ENCODE results near the gene CCM2. TPM values are rescaled to one million over a fixed set of nuclear protein-coding genes. Genes with fewer than 3 reads are reported as not detected.

The CCM2 gene
- total RNA-seq, 4 donors from 2014 or later, result 41.1 to 46.3 (median 44.0) TPM

DNA sequence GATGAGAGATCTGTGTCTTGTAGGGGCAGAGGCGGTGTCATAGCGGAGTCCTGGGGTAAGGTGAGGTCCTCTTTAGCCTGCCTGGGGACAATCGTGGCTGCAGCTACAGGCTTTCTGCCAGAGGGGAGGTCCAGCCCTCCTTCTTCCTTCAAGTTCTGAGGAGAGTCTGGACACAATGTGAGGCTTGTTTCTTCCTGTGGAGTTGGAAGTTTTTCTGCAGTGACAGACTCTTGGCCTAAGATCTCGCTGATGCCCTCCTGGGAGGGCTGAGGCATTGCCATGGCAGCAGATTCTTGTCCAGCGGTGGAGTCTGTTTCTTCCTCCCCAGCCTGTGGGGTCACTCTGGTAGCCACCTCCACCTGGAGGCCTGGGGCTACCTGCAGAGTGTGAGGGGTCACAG is 84.3 kb downstream of the CCM2 start:
- Histone ChIP-seq H3K36me3 (peaks cover 0 to 53% (median 0%) of the 10 kb centered on the region in 3 donors), H3K9me3 (no peaks in the 10 kb centered on the region), H3K4me3 (no peak overlapping the region), H3K27ac (peak overlapping the region in 2 of 4 donors; percentile 64 to 67), H3K4me1 (peaks cover 0 to 42% (median 13%) of the 10 kb centered on the region in 4 donors), H3K27me3 (no peaks in the 10 kb centered on the region)
- WGBS, 2 donors, result 35 to 52% methylated on average over 3 to 5 of the region's 5 CpGs
- TF ChIP-seq, protein P1, sequence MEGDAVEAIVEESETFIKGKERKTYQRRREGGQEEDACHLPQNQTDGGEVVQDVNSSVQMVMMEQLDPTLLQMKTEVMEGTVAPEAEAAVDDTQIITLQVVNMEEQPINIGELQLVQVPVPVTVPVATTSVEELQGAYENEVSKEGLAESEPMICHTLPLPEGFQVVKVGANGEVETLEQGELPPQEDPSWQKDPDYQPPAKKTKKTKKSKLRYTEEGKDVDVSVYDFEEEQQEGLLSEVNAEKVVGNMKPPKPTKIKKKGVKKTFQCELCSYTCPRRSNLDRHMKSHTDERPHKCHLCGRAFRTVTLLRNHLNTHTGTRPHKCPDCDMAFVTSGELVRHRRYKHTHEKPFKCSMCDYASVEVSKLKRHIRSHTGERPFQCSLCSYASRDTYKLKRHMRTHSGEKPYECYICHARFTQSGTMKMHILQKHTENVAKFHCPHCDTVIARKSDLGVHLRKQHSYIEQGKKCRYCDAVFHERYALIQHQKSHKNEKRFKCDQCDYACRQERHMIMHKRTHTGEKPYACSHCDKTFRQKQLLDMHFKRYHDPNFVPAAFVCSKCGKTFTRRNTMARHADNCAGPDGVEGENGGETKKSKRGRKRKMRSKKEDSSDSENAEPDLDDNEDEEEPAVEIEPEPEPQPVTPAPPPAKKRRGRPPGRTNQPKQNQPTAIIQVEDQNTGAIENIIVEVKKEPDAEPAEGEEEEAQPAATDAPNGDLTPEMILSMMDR (IDR thresholded peaks at IDR 0.05), result no peak
- TF ChIP-seq EP300 (IDR thresholded peaks at IDR 0.05), result no peak
- TF ChIP-seq POLR2A (IDR thresholded peaks at IDR 0.05), result no peak
- DNase-seq (ENCODE audit: low spot score in 2 of 2), result no peak

DNA sequence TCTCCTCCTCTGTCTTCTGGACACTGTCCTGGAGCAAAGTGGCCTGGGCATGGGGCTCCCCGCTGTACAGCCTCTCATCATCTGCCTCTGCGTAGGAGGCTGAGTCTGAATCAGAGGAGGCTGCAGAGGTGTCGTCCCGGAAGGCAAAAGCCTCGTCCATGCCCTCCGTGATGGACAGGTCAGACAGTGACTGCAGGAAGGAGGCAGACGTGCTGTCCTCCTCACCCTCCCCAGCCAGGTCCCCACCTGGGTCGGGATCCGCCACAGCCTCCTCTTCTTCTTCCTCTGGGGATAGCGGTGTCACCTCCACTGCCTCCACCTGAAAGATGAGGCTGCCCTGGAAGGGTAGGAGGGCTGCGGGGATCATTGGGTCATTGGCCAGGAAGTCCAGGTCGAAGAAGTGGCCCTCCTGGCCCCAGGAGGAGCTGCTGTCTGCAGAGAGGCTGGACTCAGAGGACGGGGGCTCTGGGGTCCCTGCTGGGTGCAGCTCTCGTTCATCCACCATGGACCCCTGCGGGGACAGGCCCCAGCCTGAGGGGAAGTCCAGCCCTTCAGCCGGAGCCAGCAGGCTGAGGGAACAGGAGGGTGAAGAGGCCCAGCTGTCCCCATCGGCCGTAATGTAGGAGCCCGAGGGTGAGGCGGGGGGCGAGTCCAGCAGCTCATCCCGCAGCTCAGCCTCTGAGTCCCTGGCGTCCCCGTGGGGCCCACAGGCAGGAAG is 85.1 kb downstream of the CCM2 start:
- whole genome bisulfite sequencing, 2 donors, result 61 to 72% methylated on average over 15 to 24 of the region's 24 CpGs
- DNase-seq (ENCODE audit: low spot score in 2 of 2), result no peak
- TF ChIP-seq EP300 (IDR thresholded peaks at IDR 0.05) (no peak), POLR2A (IDR thresholded peaks at IDR 0.05) (no peak)
- TF ChIP-seq, protein P1 (IDR thresholded peaks at IDR 0.05), result no peak
- peaks cover 0 to 47% (median 15%) of the 10 kb centered on the region in 4 donors for H3K4me1 ChIP-seq
- H3K27me3 ChIP-seq, result no peaks in the 10 kb centered on the region
- no peak overlapping the region for H3K4me3 ChIP-seq
- H3K9me3 ChIP-seq, result no peaks in the 10 kb centered on the region
- peaks cover 0 to 50% (median 0%) of the 10 kb centered on the region in 3 donors for H3K36me3 ChIP-seq
- peak overlapping the region in 2 of 4 donors; percentile 64 to 67 for H3K27ac ChIP-seq

DNA sequence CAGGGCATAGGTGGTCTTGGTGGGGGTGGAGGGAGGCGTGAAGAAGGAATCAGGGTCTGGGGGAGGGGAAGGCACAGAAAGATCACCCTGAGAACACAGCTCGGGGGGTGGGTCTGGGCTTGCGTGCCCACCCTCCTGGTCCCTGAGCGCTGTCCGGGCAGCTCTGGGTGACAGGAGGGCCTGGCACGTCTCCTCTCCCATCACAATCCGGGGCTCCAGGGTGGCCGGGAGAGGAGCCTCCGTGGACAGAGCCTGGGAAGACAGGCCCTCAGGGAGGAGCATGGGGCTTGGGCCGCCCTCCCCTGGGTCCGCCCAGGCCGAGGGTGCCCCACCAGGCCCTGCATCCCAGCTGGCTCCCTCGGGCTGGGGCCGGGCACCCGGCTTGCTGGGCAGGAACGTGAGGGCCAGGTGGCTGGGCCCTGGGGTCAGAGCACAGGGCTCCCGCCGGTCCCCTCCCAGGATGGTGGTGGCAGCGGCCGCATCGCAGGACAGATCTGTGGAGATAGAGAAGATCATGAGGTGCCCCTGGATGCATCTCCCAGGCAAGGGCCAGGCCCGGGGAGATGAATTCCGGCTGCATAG is 85.7 kb downstream of the CCM2 start:
- no peak overlapping the region for H3K4me3 ChIP-seq
- H3K27ac ChIP-seq, result peak overlapping the region in 1 of 4 donors; percentile 67
- no peak for DNase-seq (ENCODE audit: low spot score in 2 of 2)
- H3K4me1 ChIP-seq, result peaks cover 0 to 47% (median 15%) of the 10 kb centered on the region in 4 donors
- peaks cover 0 to 43% (median 0%) of the 10 kb centered on the region in 3 donors for H3K36me3 ChIP-seq
- WGBS, 2 donors, result 81 to 82% methylated on average over 16 to 22 of the region's 23 CpGs
- TF ChIP-seq EP300 (IDR thresholded peaks at IDR 0.05), result no peak
- no peaks in the 10 kb centered on the region for H3K9me3 ChIP-seq
- H3K27me3 ChIP-seq, result no peaks in the 10 kb centered on the region

DNA sequence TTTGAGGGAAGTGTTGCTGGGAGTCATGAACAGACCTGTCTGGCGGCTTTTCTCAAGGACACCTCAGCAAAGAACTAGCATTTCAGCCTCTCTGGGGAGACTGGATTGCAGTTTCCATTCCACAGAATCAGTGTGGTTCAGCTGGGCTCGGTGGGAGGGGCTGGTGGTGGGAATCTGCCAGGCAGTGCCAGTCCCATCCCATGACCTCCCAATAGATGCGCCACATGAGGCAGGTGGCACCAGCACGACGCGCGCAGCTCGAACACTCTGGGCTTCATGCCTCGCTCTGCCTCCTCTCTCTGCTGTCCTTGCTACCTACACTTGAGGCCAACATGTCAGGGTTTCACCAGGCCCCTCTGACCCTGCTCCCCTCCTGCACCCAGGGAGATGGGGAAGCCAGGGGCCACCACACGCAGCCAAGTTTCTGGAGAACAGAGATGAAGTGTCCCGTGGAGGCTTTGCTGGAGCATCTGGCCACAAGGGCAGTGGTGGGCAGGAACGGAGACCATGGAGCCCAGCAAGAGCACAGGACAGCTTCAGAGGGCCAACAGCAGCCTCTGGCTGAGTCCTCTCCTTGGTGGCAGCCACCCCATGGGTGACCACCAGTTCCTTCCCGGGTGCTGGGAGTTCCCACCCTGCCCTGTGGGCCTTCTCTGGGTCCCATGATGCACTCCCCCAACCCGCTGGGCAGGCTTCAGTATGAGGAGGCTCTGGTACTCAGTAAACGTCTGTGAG is 86.5 kb downstream of the CCM2 start:
- DNase-seq (ENCODE audit: low spot score in 2 of 2), result no peak
- H3K4me3 ChIP-seq, result no peak overlapping the region
- H3K9me3 ChIP-seq, result no peaks in the 10 kb centered on the region
- WGBS, 2 donors, result 85 to 97% methylated on average over 10 to 15 of the region's 15 CpGs
- no peak overlapping the region for H3K27ac ChIP-seq
- TF ChIP-seq, protein P1 (IDR thresholded peaks at IDR 0.05), result no peak
- TF ChIP-seq POLR2A (IDR thresholded peaks at IDR 0.05) (no peak), EP300 (IDR thresholded peaks at IDR 0.05) (no peak)
- H3K27me3 ChIP-seq, result no peaks in the 10 kb centered on the region
- peaks cover 0 to 47% (median 15%) of the 10 kb centered on the region in 4 donors for H3K4me1 ChIP-seq
- peaks cover 0 to 35% (median 0%) of the 10 kb centered on the region in 3 donors for H3K36me3 ChIP-seq

DNA sequence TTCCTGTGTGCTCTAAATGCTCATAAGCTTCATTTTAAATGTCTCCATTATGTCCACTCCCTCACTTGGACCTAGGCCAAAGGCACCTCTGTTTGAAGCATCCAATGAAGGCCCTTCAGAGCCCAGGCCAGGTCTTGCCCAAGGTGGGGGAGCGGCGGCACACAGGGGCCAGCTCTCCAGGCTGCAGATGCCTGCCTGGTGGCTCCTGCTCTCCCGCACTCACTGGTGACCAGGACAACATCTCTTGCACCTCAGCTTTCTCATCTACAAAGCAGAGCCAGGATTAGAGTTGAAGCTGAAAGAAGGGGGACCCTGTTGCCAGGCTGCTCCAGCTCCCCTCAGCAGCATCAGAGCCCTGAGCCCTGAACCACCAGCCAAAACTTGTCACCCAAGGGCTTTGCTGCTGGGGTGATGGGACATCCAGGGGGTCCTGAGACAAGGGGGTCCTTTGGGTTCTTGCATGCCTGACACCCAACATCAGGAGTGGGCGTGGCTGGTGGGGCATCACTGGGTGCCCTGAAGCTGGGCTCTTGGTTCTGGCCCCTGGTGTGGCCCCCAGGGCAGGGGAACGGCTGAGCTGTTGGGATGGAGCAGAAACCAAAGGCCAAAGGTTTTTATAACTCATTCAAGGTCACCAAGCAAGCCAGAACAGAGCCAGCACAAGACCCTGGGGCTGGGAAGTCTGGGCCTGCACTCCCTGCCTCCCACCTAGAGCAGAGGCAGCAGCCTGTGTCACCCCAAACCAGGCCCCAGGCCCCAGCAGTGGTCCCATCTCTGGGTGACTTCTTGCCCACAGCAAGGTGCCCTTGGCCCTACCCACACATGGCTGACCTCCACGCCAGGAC is 87.5 kb downstream of the CCM2 start:
- Histone ChIP-seq H3K27me3 (no peaks in the 10 kb centered on the region), H3K27ac (peak overlapping the region in 3 of 4 donors; percentile 86 to 93 (median 92)), H3K9me3 (no peaks in the 10 kb centered on the region), H3K4me3 (no peak overlapping the region), H3K36me3 (peaks cover 0 to 30% (median 0%) of the 10 kb centered on the region in 3 donors), H3K4me1 (peaks cover 0 to 38% (median 8%) of the 10 kb centered on the region in 4 donors)
- 79 to 97% methylated on average over 5 of the region's 6 CpGs for WGBS, 2 donors
- TF ChIP-seq, protein P1 (IDR thresholded peaks at IDR 0.05), result no peak
- TF ChIP-seq POLR2A (IDR thresholded peaks at IDR 0.05) (no peak), EP300 (IDR thresholded peaks at IDR 0.05) (no peak)
- DNase-seq (ENCODE audit: low spot score in 2 of 2), result no peak

Data from tibial nerve (tissue), 4 donors.